G401.6 (cell line): Measurements from ENCODE around the gene PRX.
"Not testable (repeated sequence)": the region's sequence is repeated elsewhere in the genome, so short reads cannot be mapped to it uniquely, and the experiment has no call there.

Experiments
- FAIRE-seq: peaks from 2 replicates; lab custom pipeline; 2012; peaks lifted over from hg19 to GRCh38; lab: Jason Lieb, UNC

Gene PRX

GRCh38 chr19:40441719-40442253, 28.6 kb upstream of the PRX start:
- FAIRE-seq = no peak

GRCh38 chr19:40438284-40438683, 25.1 kb upstream of the PRX start:
- no peak for FAIRE-seq

GRCh38 chr19:40433391-40434216, 20.4 kb upstream of the PRX start:
- no peak for FAIRE-seq

GRCh38 chr19:40432760-40433159, 19.6 kb upstream of the PRX start:
- not testable (repeated sequence) for FAIRE-seq

- FAIRE-seq = no peak
These were observed 18.5 kb upstream of the PRX start for GRCh38 chr19:40431698-40432097.

GRCh38 chr19:40430242-40430641, 17.1 kb upstream of the PRX start:
- not testable (repeated sequence) for FAIRE-seq

- FAIRE-seq = not testable (repeated sequence)
These were observed 15.0 kb upstream of the PRX start for GRCh38 chr19:40428197-40428596.

- peak; percentile 99 for FAIRE-seq
These were observed 12.5 kb upstream of the PRX start, which contains the start of gene SERTAD1 for GRCh38 chr19:40425450-40426287. Gene SERTAD1 (minus strand): TSS chr19:40425992. CDS start chr19:40423546, 2,446 bp downstream.

- FAIRE-seq = no peak
These were observed 11.7 kb upstream of the PRX start for GRCh38 chr19:40424637-40425449.

- FAIRE-seq = no peak
These were observed 10.8 kb upstream of the PRX start for GRCh38 chr19:40423938-40424337.

- no peak for FAIRE-seq
These were observed 9.8 kb upstream of the PRX start for GRCh38 chr19:40422748-40423566.

GRCh38 chr19:40421993-40422747, 9.0 kb upstream of the PRX start:
- FAIRE-seq = no peak

- FAIRE-seq = no peak
These were observed 7.9 kb upstream of the PRX start for GRCh38 chr19:40420766-40421765.

- FAIRE-seq = no peak
These were observed 7.2 kb upstream of the PRX start for GRCh38 chr19:40420451-40420765.

- no peak for FAIRE-seq
These were observed 6.6 kb upstream of the PRX start for GRCh38 chr19:40419780-40420179.

GRCh38 chr19:40419066-40419612, 6.0 kb upstream of the PRX start:
- no peak for FAIRE-seq

GRCh38 chr19:40418040-40418439, 4.9 kb upstream of the PRX start:
- FAIRE-seq = no peak

- no peak for FAIRE-seq
These were observed 4.4 kb upstream of the PRX start for GRCh38 chr19:40417643-40417981.
